HEK293 (cell line): ENCODE measurements around the gene MPP4.

ENCODE experiments used
- CTCF ChIA-PET: fragments of 350-600 bp; formaldehyde crosslinking; extraction: SDS; loops from one replicate; lab custom pipeline; 2021; ENCODE audit warnings: antibody characterized with exemption; lab: Yijun Ruan, JAX
- POLR2A ChIA-PET: fragments of 300-600 bp; formaldehyde crosslinking; extraction: SDS; loops from one replicate; lab custom pipeline; 2020; ENCODE audit warnings: antibody characterized with exemption, inconsistent platforms; lab: Yijun Ruan, JAX
- H3K27ac ChIP-seq: fragments of 200-500 bp; sonication (Bioruptor generic); 2 replicates; pipeline ENCODE4 v1.5.1; 2014; ENCODE audit warnings: low read depth, low read length, control low read depth, inconsistent platforms; ENCODE audit errors: extremely low read depth
- H3K36me3 ChIP-seq, 2 experiments: fragments of 200-500 bp in 1 of 2; sonication (Bioruptor generic) in 1 of 2; 1 replicate in 1 of 2; 2 replicates in 1 of 2; pipeline ENCODE4 v1.5.1; 2014 to 2017; ENCODE audit warnings: inconsistent platforms in 2 of 2, low read length in 2 of 2; ENCODE audit not compliant: control insufficient read depth in 2 of 2, insufficient read depth in 1 of 2
- H3K4me1 ChIP-seq: fragments of 200-500 bp; sonication (Bioruptor generic); 2 replicates; pipeline ENCODE4 v1.5.1; 2014; ENCODE audit warnings: mild to moderate bottlenecking, low read length, inconsistent platforms; ENCODE audit not compliant: control insufficient read depth, insufficient read depth
- H3K4me3 ChIP-seq: 2 replicates; pipeline ENCODE4 v1.5.1; 2011; ENCODE audit warnings: low read depth, mild to moderate bottlenecking, control low read depth, low read length, moderate library complexity
- H3K9me3 ChIP-seq: fragments of 200-500 bp; sonication (Bioruptor generic); 2 replicates; pipeline ENCODE4 v1.5.1; 2014; ENCODE audit warnings: low read depth, low read length, inconsistent platforms; ENCODE audit not compliant: control insufficient read depth, insufficient read depth
- CTCF ChIP-seq: fragments of 450-650 bp; formaldehyde crosslinking; IDR thresholded peaks from 2 replicates; pipeline ENCODE4 v1.5.1; 2016; ENCODE audit warnings: missing biosample characterization, missing genetic modification characterization
- KLF9 ChIP-seq: fragments of 450-650 bp; formaldehyde crosslinking; IDR thresholded peaks from 2 replicates; pipeline ENCODE4 v1.5.1; 2016; ENCODE audit warnings: missing biosample characterization, missing genetic modification characterization, low read depth
- MYNN ChIP-seq: fragments of 450-650 bp; formaldehyde crosslinking; IDR thresholded peaks from 2 replicates; pipeline ENCODE4 v1.5.1; 2016; ENCODE audit warnings: missing biosample characterization, missing genetic modification characterization, borderline replicate concordance
- PRDM2 ChIP-seq: fragments of 450-650 bp; formaldehyde crosslinking; IDR thresholded peaks from 2 replicates; pipeline ENCODE4 v1.5.1; 2016; ENCODE audit warnings: missing biosample characterization, missing genetic modification characterization, borderline replicate concordance
- ZBTB7A ChIP-seq: fragments of 450-650 bp; formaldehyde crosslinking; IDR thresholded peaks from 2 replicates; pipeline ENCODE4 v1.5.1; 2016; ENCODE audit warnings: low read depth, missing biosample characterization, missing genetic modification characterization
- ZFP37 ChIP-seq: fragments of 450-650 bp; formaldehyde crosslinking; IDR thresholded peaks from 2 replicates; pipeline ENCODE4 v1.5.1; 2016; ENCODE audit warnings: missing biosample characterization, missing genetic modification characterization
- ZNF280D ChIP-seq: fragments of 450-650 bp; formaldehyde crosslinking; IDR thresholded peaks from 2 replicates; pipeline ENCODE4 v1.5.1; 2016; ENCODE audit warnings: missing biosample characterization, missing genetic modification characterization
- ZNF366 ChIP-seq: fragments of 450-650 bp; formaldehyde crosslinking; conservative IDR thresholded peaks from 2 replicates; pipeline ENCODE4 v1.5.1; 2016; ENCODE audit warnings: missing biosample characterization, missing genetic modification characterization
- ZNF416 ChIP-seq: fragments of 450-650 bp; formaldehyde crosslinking; IDR thresholded peaks from 2 replicates; pipeline ENCODE4 v1.5.1; 2016; ENCODE audit warnings: missing biosample characterization, missing genetic modification characterization
- ZNF473 ChIP-seq: fragments of 450-650 bp; formaldehyde crosslinking; IDR thresholded peaks from 2 replicates; pipeline ENCODE4 v1.5.1; 2017; ENCODE audit warnings: missing biosample characterization, missing genetic modification characterization
- ZNF514 ChIP-seq: fragments of 450-650 bp; formaldehyde crosslinking; IDR thresholded peaks from 2 replicates; pipeline ENCODE4 v1.5.1; 2016; ENCODE audit warnings: missing biosample characterization, missing genetic modification characterization
- ZNF585B ChIP-seq: fragments of 450-650 bp; formaldehyde crosslinking; IDR thresholded peaks from 2 replicates; pipeline ENCODE4 v1.5.1; 2016; ENCODE audit warnings: missing biosample characterization, missing genetic modification characterization
- ZNF654 ChIP-seq: fragments of 450-650 bp; formaldehyde crosslinking; IDR thresholded peaks from 2 replicates; pipeline ENCODE4 v1.5.1; 2016; ENCODE audit warnings: low read depth, missing biosample characterization, missing genetic modification characterization
- ZNF677 ChIP-seq: fragments of 450-650 bp; IDR thresholded peaks from 2 replicates; pipeline ENCODE4 v1.5.0; 2018; ENCODE audit warnings: missing biosample characterization, mild to moderate bottlenecking, missing genetic modification characterization, moderate library complexity
- ZNF704 ChIP-seq: fragments of 450-650 bp; formaldehyde crosslinking; IDR thresholded peaks from 2 replicates; pipeline ENCODE4 v1.5.1; 2016; ENCODE audit warnings: missing biosample characterization, missing genetic modification characterization

MPP4 gene

GRCh38 chr2:201685156-201685555 lies 13.3 kb downstream of the MPP4 start:
- no peak overlapping the region for H3K27ac ChIP-seq
- H3K9me3 ChIP-seq, result no peaks in the 10 kb centered on the region
- TF ChIP-seq ZBTB7A (tag by site-specific recombination) (no peak), ZNF704 (tag by site-specific recombination) (no peak), PRDM2 (no peak), ZNF473 (tag by site-specific recombination) (no peak), ZNF677 (tag by site-specific recombination) (no peak), ZNF366 (tag by site-specific recombination) (no peak), ZNF585B (no peak), ZNF416 (tag by site-specific recombination) (no peak), ZNF654 (tag by site-specific recombination) (no peak), ZNF514 (tag by site-specific recombination) (no peak), MYNN (no peak), ZNF280D (tag by site-specific recombination) (no peak), KLF9 (tag by site-specific recombination) (no peak)
- no peaks in the 10 kb centered on the region for H3K4me1 ChIP-seq
- ChIA-PET CTCF (no interaction called here), POLR2A (no interaction called here)
- no peaks in the 10 kb centered on the region for H3K36me3 ChIP-seq
- H3K4me3 ChIP-seq, result no peak overlapping the region

- CTCF ChIA-PET, result interaction anchor here (0.6 to 1.8 kb wide), 9 partner anchors 8 to 503 kb away, joined by 3 to 5 read pairs (median 3); partner anchors contain the start of gene MPP4
Observed at GRCh38 chr2:201680743-201681142, 17.7 kb downstream of the MPP4 start.

More at GRCh38 chr2:201680743-201681142, 17.7 kb downstream of the MPP4 start:
- no peak overlapping the region for H3K4me3 ChIP-seq
- TF ChIP-seq ZFP37 (tag by site-specific recombination), result no peak
- TF ChIP-seq CTCF (tag by site-specific recombination), result peak; percentile 41; the same call in 1 of the 2 replicates
- TF ChIP-seq, all 188 proteins: peak for 1
- no peak overlapping the region for H3K27ac ChIP-seq
- no peaks in the 10 kb centered on the region for H3K36me3 ChIP-seq
- no peaks in the 10 kb centered on the region for H3K9me3 ChIP-seq
- no peaks in the 10 kb centered on the region for H3K4me1 ChIP-seq
- POLR2A ChIA-PET, result no interaction called here
